WTC11 (cell line): ENCODE data around the gene SOCS4. TPM values are rescaled to one million over a fixed set of nuclear protein-coding genes. Genes with fewer than 3 reads are reported as not detected.

Experiments used
- ATAC-seq: fragments of 200-7000 bp; cut with Tn5 transposase; 2 replicates; pipeline ENCODE4 v1.10.0; 2021; ENCODE audit warnings: mild to moderate bottlenecking, moderate library complexity
- CTCF ChIA-PET: fragments of 300-600 bp; sonication (Branson Sonifier 250); formaldehyde crosslinking; loops from one replicate; lab custom pipeline; 2021; ENCODE audit warnings: antibody characterized with exemption; lab: Charles Lee
- POLR2A ChIA-PET: fragments of 350-600 bp; sonication (Branson Sonifier 250); formaldehyde crosslinking; loops from one replicate; lab custom pipeline; 2021; ENCODE audit warnings: antibody characterized with exemption; lab: Charles Lee
- DNase-seq: peaks from one replicate; pipeline ENCODE4 v3.0.0; 2021; ENCODE audit warnings: low spot score
- H3K27ac Mint-ChIP-seq: 2 replicates; pipeline ENCODE4 v1.8.0; 2021; ENCODE audit warnings: mixed read lengths
- H3K27me3 Mint-ChIP-seq: 2 replicates; pipeline ENCODE4 v1.8.0; 2021; ENCODE audit warnings: low read depth, mild to moderate bottlenecking, moderate library complexity, mixed read lengths
- H3K36me3 Mint-ChIP-seq: 2 replicates; pipeline ENCODE4 v1.8.0; 2021; ENCODE audit warnings: mixed read lengths
- H3K4me1 Mint-ChIP-seq: 2 replicates; pipeline ENCODE4 v1.8.0; 2022; ENCODE audit warnings: mixed read lengths
- H3K4me3 Mint-ChIP-seq: 2 replicates; pipeline ENCODE4 v1.8.0; 2021; ENCODE audit warnings: mild to moderate bottlenecking, moderate library complexity, mixed read lengths
- H3K9me3 Mint-ChIP-seq: 2 replicates; pipeline ENCODE4 v1.8.0; 2021; ENCODE audit warnings: mixed read lengths
- ATF2 ChIP-seq: sonication (generic); formaldehyde crosslinking; IDR thresholded peaks from 2 replicates; pipeline ENCODE4 v1.8.1; 2022; ENCODE audit warnings: low read depth, missing genetic modification reagents, borderline replicate concordance
- ATF6 ChIP-seq: sonication (generic); formaldehyde crosslinking; IDR thresholded peaks from 2 replicates; pipeline ENCODE4 v1.8.1; 2023; ENCODE audit warnings: mild to moderate bottlenecking, missing genetic modification reagents
- CREB1 ChIP-seq: sonication (generic); formaldehyde crosslinking; IDR thresholded peaks from 2 replicates; pipeline ENCODE4 v1.8.0; 2023; ENCODE audit warnings: mild to moderate bottlenecking, missing genetic modification reagents
- ELF4 ChIP-seq: sonication (generic); formaldehyde crosslinking; IDR thresholded peaks from 2 replicates; pipeline ENCODE4 v1.8.1; 2022; ENCODE audit warnings: low read depth, mild to moderate bottlenecking, moderate library complexity, missing genetic modification reagents
- ETV6 ChIP-seq: sonication (generic); formaldehyde crosslinking; IDR thresholded peaks from 2 replicates; pipeline ENCODE4 v1.8.1; 2022; ENCODE audit warnings: mild to moderate bottlenecking, missing genetic modification reagents
- FOXK1 ChIP-seq: sonication (generic); formaldehyde crosslinking; IDR thresholded peaks from 2 replicates; pipeline ENCODE4 v1.8.0; 2022; ENCODE audit warnings: mild to moderate bottlenecking, moderate library complexity, missing genetic modification reagents
- KAT7 ChIP-seq: sonication (generic); formaldehyde crosslinking; IDR thresholded peaks from 2 replicates; pipeline ENCODE4 v1.8.1; 2023; ENCODE audit warnings: missing genetic modification reagents, mild to moderate bottlenecking, borderline replicate concordance
- NR2C2 ChIP-seq: sonication (generic); formaldehyde crosslinking; IDR thresholded peaks from 2 replicates; pipeline ENCODE4 v1.8.0; 2022; ENCODE audit warnings: mild to moderate bottlenecking, missing genetic modification reagents
- OVOL2 ChIP-seq: fragments of 250-450 bp; sonication (Bioruptor Pico); IDR thresholded peaks from 2 replicates; pipeline ENCODE4 v1.9.0; 2021; ENCODE audit warnings: mild to moderate bottlenecking, borderline replicate concordance
- SOX15 ChIP-seq: fragments of 250-450 bp; sonication (Bioruptor Pico); IDR thresholded peaks from 2 replicates; pipeline ENCODE4 v1.9.0; 2021; ENCODE audit warnings: mild to moderate bottlenecking
- ZNF121 ChIP-seq: sonication (generic); formaldehyde crosslinking; IDR thresholded peaks from 2 replicates; pipeline ENCODE4 v1.8.0; 2023; ENCODE audit warnings: missing genetic modification reagents
- ZNF232 ChIP-seq: sonication (generic); formaldehyde crosslinking; IDR thresholded peaks from 2 replicates; pipeline ENCODE4 v1.8.0; 2022; ENCODE audit warnings: mild to moderate bottlenecking, missing genetic modification reagents
- ZNF423 ChIP-seq: fragments of 250-450 bp; sonication (Bioruptor Pico); IDR thresholded peaks from 2 replicates; pipeline ENCODE4 v2.1.2; 2022; ENCODE audit warnings: mild to moderate bottlenecking, moderate library complexity
- ZNF532 ChIP-seq: fragments of 250-450 bp; sonication (Bioruptor Pico); IDR thresholded peaks from 2 replicates; pipeline ENCODE4 v1.9.0; 2021; ENCODE audit warnings: mild to moderate bottlenecking, borderline replicate concordance
- total RNA-seq: library from RNA; stranded (reverse); gene quantifications from 3 replicates; pipeline ENCODE4 v1.2.3, GENCODE V29; 2021
- TF ChIP-seq, protein P1 (sequence below): sonication (generic); formaldehyde crosslinking; IDR thresholded peaks from 2 replicates; pipeline ENCODE4 v1.8.0; 2023; ENCODE audit warnings: missing genetic modification reagents, mild to moderate bottlenecking, borderline replicate concordance

SOCS4 gene
- total RNA-seq, 1 experiment from 2014 or later = 21.3 TPM

GRCh38 chr14:55070981-55071411 is 44.0 kb downstream of the SOCS4 start:
- Mint-ChIP-seq H3K9me3 (no peaks in the 10 kb centered on the region), H3K36me3 (peaks cover 7% of the 10 kb centered on the region), H3K4me1 (peaks cover 20% of the 10 kb centered on the region), H3K27ac (no peak overlapping the region), H3K4me3 (no peak overlapping the region), H3K27me3 (no peaks in the 10 kb centered on the region)
- CTCF ChIA-PET = interaction anchor here (0.7 to 3.8 kb wide), 3 partner anchors 19 to 68 kb away, joined by 3 to 21 read pairs (median 4); partner anchors contain the start of gene MAPK1IP1L
- POLR2A ChIA-PET = no interaction called here
- TF ChIP-seq NR2C2 (CRISPR knock-in tag) (no peak), ZNF423 (CRISPR knock-in tag) (no peak), KAT7 (CRISPR knock-in tag) (no peak), CREB1 (CRISPR knock-in tag) (no peak), SOX15 (CRISPR knock-in tag) (no peak), ZNF532 (CRISPR knock-in tag) (0 out of 2 replicates have a peak, but pooled peaks have one; percentile 56), ATF6 (CRISPR knock-in tag) (no peak), ELF4 (CRISPR knock-in tag) (no peak), ATF2 (CRISPR knock-in tag) (no peak), ZNF232 (CRISPR knock-in tag) (no peak), ZNF121 (peak; percentile 98), OVOL2 (CRISPR knock-in tag) (no peak), FOXK1 (CRISPR knock-in tag) (no peak), ETV6 (CRISPR knock-in tag) (no peak)
- TF ChIP-seq, protein P1, sequence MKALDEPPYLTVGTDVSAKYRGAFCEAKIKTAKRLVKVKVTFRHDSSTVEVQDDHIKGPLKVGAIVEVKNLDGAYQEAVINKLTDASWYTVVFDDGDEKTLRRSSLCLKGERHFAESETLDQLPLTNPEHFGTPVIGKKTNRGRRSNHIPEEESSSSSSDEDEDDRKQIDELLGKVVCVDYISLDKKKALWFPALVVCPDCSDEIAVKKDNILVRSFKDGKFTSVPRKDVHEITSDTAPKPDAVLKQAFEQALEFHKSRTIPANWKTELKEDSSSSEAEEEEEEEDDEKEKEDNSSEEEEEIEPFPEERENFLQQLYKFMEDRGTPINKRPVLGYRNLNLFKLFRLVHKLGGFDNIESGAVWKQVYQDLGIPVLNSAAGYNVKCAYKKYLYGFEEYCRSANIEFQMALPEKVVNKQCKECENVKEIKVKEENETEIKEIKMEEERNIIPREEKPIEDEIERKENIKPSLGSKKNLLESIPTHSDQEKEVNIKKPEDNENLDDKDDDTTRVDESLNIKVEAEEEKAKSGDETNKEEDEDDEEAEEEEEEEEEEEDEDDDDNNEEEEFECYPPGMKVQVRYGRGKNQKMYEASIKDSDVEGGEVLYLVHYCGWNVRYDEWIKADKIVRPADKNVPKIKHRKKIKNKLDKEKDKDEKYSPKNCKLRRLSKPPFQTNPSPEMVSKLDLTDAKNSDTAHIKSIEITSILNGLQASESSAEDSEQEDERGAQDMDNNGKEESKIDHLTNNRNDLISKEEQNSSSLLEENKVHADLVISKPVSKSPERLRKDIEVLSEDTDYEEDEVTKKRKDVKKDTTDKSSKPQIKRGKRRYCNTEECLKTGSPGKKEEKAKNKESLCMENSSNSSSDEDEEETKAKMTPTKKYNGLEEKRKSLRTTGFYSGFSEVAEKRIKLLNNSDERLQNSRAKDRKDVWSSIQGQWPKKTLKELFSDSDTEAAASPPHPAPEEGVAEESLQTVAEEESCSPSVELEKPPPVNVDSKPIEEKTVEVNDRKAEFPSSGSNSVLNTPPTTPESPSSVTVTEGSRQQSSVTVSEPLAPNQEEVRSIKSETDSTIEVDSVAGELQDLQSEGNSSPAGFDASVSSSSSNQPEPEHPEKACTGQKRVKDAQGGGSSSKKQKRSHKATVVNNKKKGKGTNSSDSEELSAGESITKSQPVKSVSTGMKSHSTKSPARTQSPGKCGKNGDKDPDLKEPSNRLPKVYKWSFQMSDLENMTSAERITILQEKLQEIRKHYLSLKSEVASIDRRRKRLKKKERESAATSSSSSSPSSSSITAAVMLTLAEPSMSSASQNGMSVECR (CRISPR knock-in tag) = no peak
- no peak for ATAC-seq
- no peak for DNase-seq
